ENCODE data around the gene CILP2. TPM values are rescaled to one million over a fixed set of nuclear protein-coding genes. Genes with fewer than 3 reads are reported as not detected.

Gene CILP2
- total RNA-seq, 1 donor from 2014 or later, result 23.2 TPM

- H3K27me3 Mint-ChIP-seq (ENCODE audit: low read depth), result no peaks in the 10 kb centered on the region
- no peaks in the 10 kb centered on the region for H3K9me3 Mint-ChIP-seq
- peaks cover 25% of the 10 kb centered on the region for H3K36me3 Mint-ChIP-seq
- TF ChIP-seq, protein P1, sequence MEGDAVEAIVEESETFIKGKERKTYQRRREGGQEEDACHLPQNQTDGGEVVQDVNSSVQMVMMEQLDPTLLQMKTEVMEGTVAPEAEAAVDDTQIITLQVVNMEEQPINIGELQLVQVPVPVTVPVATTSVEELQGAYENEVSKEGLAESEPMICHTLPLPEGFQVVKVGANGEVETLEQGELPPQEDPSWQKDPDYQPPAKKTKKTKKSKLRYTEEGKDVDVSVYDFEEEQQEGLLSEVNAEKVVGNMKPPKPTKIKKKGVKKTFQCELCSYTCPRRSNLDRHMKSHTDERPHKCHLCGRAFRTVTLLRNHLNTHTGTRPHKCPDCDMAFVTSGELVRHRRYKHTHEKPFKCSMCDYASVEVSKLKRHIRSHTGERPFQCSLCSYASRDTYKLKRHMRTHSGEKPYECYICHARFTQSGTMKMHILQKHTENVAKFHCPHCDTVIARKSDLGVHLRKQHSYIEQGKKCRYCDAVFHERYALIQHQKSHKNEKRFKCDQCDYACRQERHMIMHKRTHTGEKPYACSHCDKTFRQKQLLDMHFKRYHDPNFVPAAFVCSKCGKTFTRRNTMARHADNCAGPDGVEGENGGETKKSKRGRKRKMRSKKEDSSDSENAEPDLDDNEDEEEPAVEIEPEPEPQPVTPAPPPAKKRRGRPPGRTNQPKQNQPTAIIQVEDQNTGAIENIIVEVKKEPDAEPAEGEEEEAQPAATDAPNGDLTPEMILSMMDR (IDR thresholded peaks at IDR 0.05; ENCODE audit: unreplicated experiment), result no peak
- no peak overlapping the region for H3K27ac Mint-ChIP-seq
- no peak for DNase-seq (ENCODE audit: low spot score in 2 of 2, unreplicated experiment in 2 of 2)
- no peak overlapping the region for H3K4me3 Mint-ChIP-seq
- no peaks in the 10 kb centered on the region for H3K4me1 Mint-ChIP-seq
Measured at GRCh38 chr19:19563348-19563848, 25.3 kb downstream of the CILP2 start.

GRCh38 chr19:19566306-19566705 lies 28.2 kb downstream of the CILP2 start:
- Mint-ChIP-seq H3K9me3 (no peaks in the 10 kb centered on the region), H3K36me3 (peaks cover 45% of the 10 kb centered on the region), H3K27ac (no peak overlapping the region), H3K27me3 (ENCODE audit: low read depth) (no peaks in the 10 kb centered on the region), H3K4me3 (no peak overlapping the region), H3K4me1 (peaks cover 3% of the 10 kb centered on the region)
- TF ChIP-seq, protein P1 (IDR thresholded peaks at IDR 0.05; ENCODE audit: unreplicated experiment), result no peak
- no peak for DNase-seq (ENCODE audit: low spot score in 2 of 2, unreplicated experiment in 2 of 2)

GRCh38 chr19:19567391-19567790 lies 29.3 kb downstream of the CILP2 start:
- DNase-seq (ENCODE audit: low spot score in 2 of 2, unreplicated experiment in 2 of 2), result no peak
- Mint-ChIP-seq H3K9me3 (no peaks in the 10 kb centered on the region), H3K27ac (no peak overlapping the region), H3K4me1 (peaks cover 3% of the 10 kb centered on the region), H3K36me3 (peaks cover 37% of the 10 kb centered on the region), H3K4me3 (no peak overlapping the region), H3K27me3 (ENCODE audit: low read depth) (no peaks in the 10 kb centered on the region)
- TF ChIP-seq, protein P1 (IDR thresholded peaks at IDR 0.05; ENCODE audit: unreplicated experiment), result no peak

DNA sequence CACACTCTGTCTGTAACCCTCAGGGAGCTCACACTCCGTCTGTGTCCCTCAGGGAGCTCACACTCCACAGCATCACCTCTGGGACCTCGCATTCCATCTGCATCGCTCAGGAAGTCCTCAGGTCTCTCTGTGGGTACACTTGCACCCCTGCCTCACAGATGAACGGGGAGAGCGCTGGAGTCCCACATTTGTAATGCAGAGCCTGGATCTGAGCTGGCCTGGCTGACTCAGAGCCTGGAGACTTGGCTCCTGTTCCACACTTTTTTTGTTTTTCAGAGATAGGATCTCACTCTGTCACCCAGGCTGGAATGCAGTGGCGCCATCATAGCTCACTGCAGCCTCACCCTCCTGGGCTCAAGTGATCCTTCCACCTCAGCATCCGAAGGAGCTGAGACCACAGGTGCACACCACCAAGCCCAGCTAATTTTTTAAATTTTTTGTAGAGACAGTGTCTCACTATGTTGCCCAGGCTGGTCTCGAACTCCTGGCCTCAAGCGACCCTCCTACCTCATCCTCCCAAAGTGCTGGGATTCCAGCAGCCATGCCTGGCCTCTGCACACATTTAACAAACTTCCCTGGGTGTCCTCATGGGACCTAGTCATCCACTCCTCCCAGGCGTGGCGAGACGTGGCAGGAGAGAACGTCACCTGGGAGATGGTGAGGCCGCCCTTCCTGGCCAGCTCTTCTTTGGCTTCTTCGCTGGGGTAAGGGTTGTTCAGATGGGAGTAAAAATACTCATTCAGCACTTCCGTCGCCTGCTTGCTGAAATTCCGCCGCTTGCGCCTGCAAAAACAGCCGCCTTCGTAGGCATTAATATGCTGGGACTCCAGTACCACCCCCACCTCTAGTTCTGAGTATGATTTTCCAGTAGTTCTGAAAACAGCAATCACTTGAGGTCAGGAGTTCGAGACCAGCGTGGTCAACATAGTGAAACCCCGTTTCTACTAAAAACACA lies 31.0 kb downstream of the CILP2 start:
- TF ChIP-seq, protein P1 (IDR thresholded peaks at IDR 0.05; ENCODE audit: unreplicated experiment), result no peak
- DNase-seq (ENCODE audit: low spot score in 2 of 2, unreplicated experiment in 2 of 2), result no peak
- peaks cover 3% of the 10 kb centered on the region for H3K4me1 Mint-ChIP-seq
- no peaks in the 10 kb centered on the region for H3K27me3 Mint-ChIP-seq (ENCODE audit: low read depth)
- H3K4me3 Mint-ChIP-seq, result no peak overlapping the region
- no peaks in the 10 kb centered on the region for H3K9me3 Mint-ChIP-seq
- peaks cover 35% of the 10 kb centered on the region for H3K36me3 Mint-ChIP-seq
- H3K27ac Mint-ChIP-seq, result no peak overlapping the region

- Mint-ChIP-seq H3K9me3 (no peaks in the 10 kb centered on the region), H3K4me3 (no peak overlapping the region), H3K27ac (peak overlapping the region; percentile 15), H3K4me1 (peaks cover 3% of the 10 kb centered on the region), H3K27me3 (ENCODE audit: low read depth) (no peaks in the 10 kb centered on the region), H3K36me3 (peaks cover 24% of the 10 kb centered on the region)
- no peak for DNase-seq (ENCODE audit: low spot score in 2 of 2, unreplicated experiment in 2 of 2)
- TF ChIP-seq, protein P1 (IDR thresholded peaks at IDR 0.05; ENCODE audit: unreplicated experiment), result no peak
Measured at GRCh38 chr19:19570571-19570970, 32.5 kb downstream of the CILP2 start.
